NCI-H82 (cell line): ENCODE measurements around the gene APBA3.

Experiments
- DNase-seq: peaks from one replicate; lab custom pipeline; 2025; lab: John Stamatoyannopoulos, UW

The APBA3 gene

GRCh38 chr19:3716147-3716668 is 45.3 kb downstream of the APBA3 start:
- DNase-seq: no peak

DNA sequence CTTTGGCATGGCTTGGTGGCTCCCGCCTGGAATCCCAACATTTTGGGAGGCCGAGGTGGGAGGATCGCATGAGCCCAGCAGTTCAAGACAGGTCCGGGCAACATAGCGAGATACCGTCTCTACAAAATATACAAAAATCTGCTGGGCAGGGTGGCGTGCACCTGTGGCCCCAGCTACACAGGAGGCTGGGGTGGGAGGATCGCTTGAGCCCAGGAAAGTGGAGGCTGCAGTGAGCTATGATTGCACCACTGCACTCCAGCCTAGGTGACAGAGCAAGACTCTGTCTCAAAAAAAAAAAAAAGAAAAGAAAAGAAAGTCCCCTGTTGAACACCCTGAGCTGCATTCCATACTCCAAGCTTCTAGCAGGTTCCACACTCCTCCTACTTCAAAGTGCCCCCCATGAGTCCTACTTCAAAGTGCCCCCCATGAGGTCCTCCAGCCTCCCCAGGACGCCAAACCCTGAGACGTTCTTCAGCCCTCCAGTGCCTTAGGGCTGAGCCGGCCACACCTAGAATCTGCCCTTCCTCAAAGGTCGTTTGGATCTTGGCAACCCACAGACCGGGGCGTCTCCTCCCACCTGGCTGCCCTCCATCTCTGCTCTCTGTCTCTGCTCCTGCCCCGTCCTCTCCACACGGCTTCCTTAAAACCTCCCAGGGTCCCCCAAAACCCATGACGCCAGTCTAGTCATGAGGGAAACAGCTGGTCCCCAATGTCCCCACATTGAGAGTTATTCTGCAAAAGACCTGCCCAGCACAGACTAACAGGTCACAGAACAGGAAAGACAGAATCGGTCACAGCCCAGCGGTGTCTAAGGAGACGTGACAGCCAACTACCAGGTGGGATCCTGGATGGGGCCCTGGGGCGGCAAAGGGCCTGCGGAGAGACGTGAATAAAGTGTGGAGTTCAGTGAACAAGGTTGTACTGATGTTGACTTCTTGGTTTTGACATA is 48.6 kb downstream of the APBA3 start:
- no peak for DNase-seq

- peak; percentile 21 for DNase-seq
Measured at GRCh38 chr19:3710265-3710812, 51.2 kb downstream of the APBA3 start.

- no peak for DNase-seq
Measured at GRCh38 chr19:3708207-3708931, 53.1 kb downstream of the APBA3 start, which contains the start of gene TJP3. Gene TJP3, plus strand, starts transcription at chr19:3708384. Its CDS starts 20,049 bp downstream, at chr19:3728433.

GRCh38 chr19:3707868-3708206 is 53.7 kb downstream of the APBA3 start:
- no peak for DNase-seq

DNA sequence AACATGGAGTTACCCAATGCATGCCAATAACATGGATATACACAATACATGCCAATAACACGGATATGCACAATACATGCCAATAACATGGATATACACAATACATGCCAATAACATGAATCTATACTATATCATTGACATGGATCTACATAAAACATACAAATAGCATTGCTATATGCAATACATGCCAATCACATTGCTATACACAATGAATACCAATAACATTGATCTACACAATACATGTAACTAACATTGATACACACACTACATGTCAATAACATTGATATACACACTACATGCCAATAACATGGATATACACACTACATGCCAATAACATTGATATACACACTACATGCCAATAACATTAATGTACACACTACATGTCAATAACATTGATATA is 60.3 kb downstream of the APBA3 start:
- DNase-seq: no peak
